Tibial artery (tissue), 4 donors: Measurements from ENCODE around the gene STK31.

Experiments
- DNase-seq, 2 donors: peaks; one replicate each; pipeline ENCODE4 v3.0.0-alpha.2; 2019
- H3K27ac ChIP-seq, 2 donors: fragments of 200-600 bp; sonication (generic) in 1 of 2; 1 replicate in 1 of 2; 2 replicates in 1 of 2; pipeline ENCODE4 v1.5.1; 2018 to 2019; ENCODE audit warnings: mild to moderate bottlenecking in 1 of 2
- H3K27me3 ChIP-seq, 2 donors: fragments of 200-600 bp; sonication (generic) in 1 of 2; one replicate each; pipeline versions ENCODE4 v1.5.1 to v1.6.0; 2016 to 2019
- H3K36me3 ChIP-seq, 3 donors: fragments of 200-600 bp; sonication (generic) in 2 of 3; one replicate each; pipeline ENCODE4 v1.5.1; 2016 to 2019; ENCODE audit warnings: mild to moderate bottlenecking in 2 of 3
- H3K4me1 ChIP-seq, 4 donors: fragments of 200-600 bp; sonication (generic) in 2 of 4; 1 replicate in 3 of 4; 2 replicates in 1 of 4; pipeline ENCODE4 v1.5.1; 2016 to 2019
- H3K4me3 ChIP-seq, 2 donors: fragments of 200-600 bp; sonication (generic) in 1 of 2; 1 replicate in 1 of 2; 2 replicates in 1 of 2; pipeline ENCODE4 v1.5.1; 2018 to 2019; ENCODE audit warnings: mild to moderate bottlenecking in 2 of 2
- H3K9me3 ChIP-seq, 3 donors: fragments of 200-600 bp; sonication (generic) in 1 of 3; one replicate each; pipeline ENCODE4 v1.5.1; 2016 to 2019
- intact Hi-C: fragments of 100-400 bp; cut with DNase I; formaldehyde crosslinking; loops from one replicate; pipeline ENCODE4 v1.15.0; 2023; ENCODE audit warnings: low total_unique reads
- TF ChIP-seq, protein P1 (sequence below), 2 experiments: fragments of 200-600 bp in 1 of 2; fragments of 450-650 bp in 1 of 2; IDR thresholded peaks; one replicate each; pipeline ENCODE4 v1.5.1; 2017 to 2019; ENCODE audit warnings: antibody characterized with exemption in 2 of 2, mild to moderate bottlenecking in 1 of 2, moderate library complexity in 1 of 2

The STK31 gene, protein sequence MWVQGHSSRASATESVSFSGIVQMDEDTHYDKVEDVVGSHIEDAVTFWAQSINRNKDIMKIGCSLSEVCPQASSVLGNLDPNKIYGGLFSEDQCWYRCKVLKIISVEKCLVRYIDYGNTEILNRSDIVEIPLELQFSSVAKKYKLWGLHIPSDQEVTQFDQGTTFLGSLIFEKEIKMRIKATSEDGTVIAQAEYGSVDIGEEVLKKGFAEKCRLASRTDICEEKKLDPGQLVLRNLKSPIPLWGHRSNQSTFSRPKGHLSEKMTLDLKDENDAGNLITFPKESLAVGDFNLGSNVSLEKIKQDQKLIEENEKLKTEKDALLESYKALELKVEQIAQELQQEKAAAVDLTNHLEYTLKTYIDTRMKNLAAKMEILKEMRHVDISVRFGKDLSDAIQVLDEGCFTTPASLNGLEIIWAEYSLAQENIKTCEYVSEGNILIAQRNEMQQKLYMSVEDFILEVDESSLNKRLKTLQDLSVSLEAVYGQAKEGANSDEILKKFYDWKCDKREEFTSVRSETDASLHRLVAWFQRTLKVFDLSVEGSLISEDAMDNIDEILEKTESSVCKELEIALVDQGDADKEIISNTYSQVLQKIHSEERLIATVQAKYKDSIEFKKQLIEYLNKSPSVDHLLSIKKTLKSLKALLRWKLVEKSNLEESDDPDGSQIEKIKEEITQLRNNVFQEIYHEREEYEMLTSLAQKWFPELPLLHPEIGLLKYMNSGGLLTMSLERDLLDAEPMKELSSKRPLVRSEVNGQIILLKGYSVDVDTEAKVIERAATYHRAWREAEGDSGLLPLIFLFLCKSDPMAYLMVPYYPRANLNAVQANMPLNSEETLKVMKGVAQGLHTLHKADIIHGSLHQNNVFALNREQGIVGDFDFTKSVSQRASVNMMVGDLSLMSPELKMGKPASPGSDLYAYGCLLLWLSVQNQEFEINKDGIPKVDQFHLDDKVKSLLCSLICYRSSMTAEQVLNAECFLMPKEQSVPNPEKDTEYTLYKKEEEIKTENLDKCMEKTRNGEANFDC

DNA sequence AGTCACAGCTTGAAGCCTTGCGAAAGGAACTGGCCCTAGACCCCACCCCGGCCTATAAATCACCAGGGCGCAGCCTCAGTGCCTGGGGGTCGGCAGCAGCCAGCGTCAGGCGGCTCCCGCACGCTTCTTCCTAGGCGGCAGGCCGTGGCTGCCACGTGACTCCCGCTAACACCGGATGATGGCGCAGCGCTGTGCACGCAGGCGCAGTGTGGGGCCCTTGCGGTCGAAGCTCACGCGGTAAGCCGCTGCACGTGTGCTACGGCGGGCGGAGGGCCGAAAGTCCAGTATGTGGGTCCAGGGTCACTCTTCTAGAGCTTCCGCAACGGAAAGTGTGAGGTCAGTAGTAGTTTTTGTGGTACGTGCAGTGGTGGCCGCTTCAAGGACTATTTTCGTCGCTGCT lies at the start of gene STK31:
Gene STK31 (plus strand): TSS at position 220 of the 400 bp plus-strand sequence. CDS start 67 bp downstream, at position 287.
- Histone ChIP-seq H3K4me3 (no peak within 1 kb of the TSS), H3K4me1 (no peaks in the 10 kb centered on the region), H3K36me3 (peaks cover 7 to 11% (median 11%) of the 10 kb centered on the region in 3 donors), H3K27me3 (no peaks in the 10 kb centered on the region), H3K9me3 (peaks cover 0 to 11% (median 0%) of the 10 kb centered on the region in 3 donors), H3K27ac (no peak within 1 kb of the TSS)
- intact Hi-C loops = loop anchor here (5.0 kb wide), 1 partner anchor 138 kb away; no protein-coding TSS in a partner anchor
- TF ChIP-seq, protein P1, sequence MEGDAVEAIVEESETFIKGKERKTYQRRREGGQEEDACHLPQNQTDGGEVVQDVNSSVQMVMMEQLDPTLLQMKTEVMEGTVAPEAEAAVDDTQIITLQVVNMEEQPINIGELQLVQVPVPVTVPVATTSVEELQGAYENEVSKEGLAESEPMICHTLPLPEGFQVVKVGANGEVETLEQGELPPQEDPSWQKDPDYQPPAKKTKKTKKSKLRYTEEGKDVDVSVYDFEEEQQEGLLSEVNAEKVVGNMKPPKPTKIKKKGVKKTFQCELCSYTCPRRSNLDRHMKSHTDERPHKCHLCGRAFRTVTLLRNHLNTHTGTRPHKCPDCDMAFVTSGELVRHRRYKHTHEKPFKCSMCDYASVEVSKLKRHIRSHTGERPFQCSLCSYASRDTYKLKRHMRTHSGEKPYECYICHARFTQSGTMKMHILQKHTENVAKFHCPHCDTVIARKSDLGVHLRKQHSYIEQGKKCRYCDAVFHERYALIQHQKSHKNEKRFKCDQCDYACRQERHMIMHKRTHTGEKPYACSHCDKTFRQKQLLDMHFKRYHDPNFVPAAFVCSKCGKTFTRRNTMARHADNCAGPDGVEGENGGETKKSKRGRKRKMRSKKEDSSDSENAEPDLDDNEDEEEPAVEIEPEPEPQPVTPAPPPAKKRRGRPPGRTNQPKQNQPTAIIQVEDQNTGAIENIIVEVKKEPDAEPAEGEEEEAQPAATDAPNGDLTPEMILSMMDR (IDR thresholded peaks at IDR 0.05) = no peak
- DNase-seq = no peak

DNA sequence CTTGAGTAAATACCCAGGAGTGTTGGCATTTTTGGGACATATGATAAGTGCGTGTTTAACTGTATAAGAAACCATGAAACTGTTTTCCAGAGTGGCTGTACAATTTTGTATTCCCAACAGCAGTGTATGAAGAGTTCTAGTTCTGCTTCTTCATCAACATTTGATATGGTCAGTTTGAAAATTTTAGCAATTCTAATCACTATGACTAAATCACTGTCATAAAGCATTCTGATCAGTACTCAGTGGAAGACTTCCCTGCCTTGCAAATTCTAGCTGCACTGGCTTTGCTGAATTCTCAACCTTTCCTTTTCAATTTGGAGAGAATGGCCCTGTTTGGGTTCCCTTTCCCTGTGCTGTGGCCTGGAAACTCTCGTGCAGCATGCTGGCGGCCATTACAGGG lies 48.6 kb upstream of the STK31 start:
- H3K27me3 ChIP-seq = no peaks in the 10 kb centered on the region
- peaks cover 0 to 6% (median 4%) of the 10 kb centered on the region in 3 donors for H3K9me3 ChIP-seq
- H3K27ac ChIP-seq = no peak overlapping the region
- intact Hi-C loops = no loop called here
- H3K4me1 ChIP-seq = no peaks in the 10 kb centered on the region
- no peak overlapping the region for H3K4me3 ChIP-seq
- DNase-seq = no peak
- no peaks in the 10 kb centered on the region for H3K36me3 ChIP-seq
- TF ChIP-seq, protein P1 (IDR thresholded peaks at IDR 0.05) = no peak

DNA sequence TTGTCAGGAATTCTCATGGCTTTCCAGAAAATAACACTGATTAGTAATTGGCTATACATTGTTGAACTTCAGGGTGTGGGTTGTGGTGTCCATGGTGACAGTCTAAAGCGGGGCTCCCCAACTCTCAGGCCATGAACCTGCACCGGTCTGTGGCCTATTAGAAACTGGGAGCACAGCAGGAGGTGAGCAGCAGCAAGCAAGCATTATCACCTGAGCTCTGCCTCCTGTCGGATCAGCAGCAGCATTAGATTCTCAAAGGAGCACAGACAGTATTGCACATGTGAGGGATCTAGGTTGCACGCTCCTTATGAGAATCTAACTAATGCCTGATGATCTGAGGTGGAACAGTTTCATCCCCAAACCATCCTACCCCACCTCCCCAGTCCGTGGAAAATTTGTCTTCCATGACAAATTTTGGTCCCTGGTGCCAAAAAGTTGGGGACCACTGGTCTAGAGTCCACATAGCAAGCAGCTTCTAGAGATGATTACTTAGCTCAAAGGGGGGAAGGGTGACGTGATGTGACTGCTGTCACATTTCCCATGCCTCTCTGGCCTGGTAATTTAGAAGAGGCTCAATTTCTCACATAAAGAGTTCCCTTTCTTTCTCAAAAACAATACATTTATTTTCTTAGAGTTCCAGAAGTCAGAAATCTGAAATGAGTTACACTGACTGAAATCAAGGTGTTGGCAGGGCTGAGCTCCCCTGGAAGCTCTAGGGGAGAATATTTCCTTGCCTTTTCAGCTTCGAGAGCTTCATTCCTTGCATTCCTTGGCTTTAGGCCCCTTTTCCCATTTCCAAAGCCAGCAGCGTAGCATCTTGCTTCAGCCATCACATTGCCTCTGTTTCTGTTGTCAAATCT lies 47.7 kb upstream of the STK31 start:
- Histone ChIP-seq H3K9me3 (peaks cover 0 to 6% (median 4%) of the 10 kb centered on the region in 3 donors), H3K27ac (no peak overlapping the region), H3K27me3 (no peaks in the 10 kb centered on the region), H3K4me3 (no peak overlapping the region), H3K36me3 (no peaks in the 10 kb centered on the region), H3K4me1 (no peaks in the 10 kb centered on the region)
- intact Hi-C loops = no loop called here
- no peak for DNase-seq
- TF ChIP-seq, protein P1 (IDR thresholded peaks at IDR 0.05) = no peak

DNA sequence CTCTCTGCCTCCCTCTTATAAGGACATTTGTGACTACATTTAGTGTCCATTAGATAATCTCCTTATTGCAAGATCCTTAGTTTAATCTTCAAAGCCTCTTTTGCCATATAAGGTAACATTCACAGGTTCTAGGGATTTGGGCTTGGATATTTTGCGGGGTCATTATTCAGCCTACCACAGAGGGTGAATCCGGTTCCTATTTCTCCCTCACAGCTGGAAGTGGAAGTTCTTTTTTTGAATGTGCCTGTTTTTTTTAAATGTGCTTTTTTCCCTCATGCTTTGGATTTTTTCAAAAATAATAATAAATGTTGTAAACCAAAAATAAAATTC lies 47.1 kb upstream of the STK31 start:
- no peak overlapping the region for H3K4me3 ChIP-seq
- no peaks in the 10 kb centered on the region for H3K4me1 ChIP-seq
- intact Hi-C loops = no loop called here
- no peak overlapping the region for H3K27ac ChIP-seq
- no peak for DNase-seq
- no peaks in the 10 kb centered on the region for H3K27me3 ChIP-seq
- TF ChIP-seq, protein P1 (IDR thresholded peaks at IDR 0.05) = no peak
- H3K9me3 ChIP-seq = peaks cover 0 to 6% (median 4%) of the 10 kb centered on the region in 3 donors
- no peaks in the 10 kb centered on the region for H3K36me3 ChIP-seq

DNA sequence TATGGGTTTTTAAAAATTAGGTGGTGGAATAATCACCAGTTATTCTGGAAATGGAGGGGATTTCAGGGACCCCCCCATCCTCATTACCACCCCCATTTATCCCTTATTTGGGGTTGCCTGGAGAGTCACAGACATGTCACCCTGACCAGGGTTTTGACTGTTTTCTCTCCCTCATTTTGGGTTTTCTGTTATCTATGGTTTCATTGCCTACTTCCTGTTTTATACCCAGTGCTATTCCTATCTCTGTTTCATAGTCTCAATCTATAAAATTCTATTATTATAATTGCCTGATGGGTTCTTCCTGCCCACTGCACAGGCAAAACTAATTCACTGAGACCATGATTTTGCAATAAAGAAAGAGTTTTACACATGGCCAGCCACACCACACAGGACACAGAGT lies 45.9 kb upstream of the STK31 start:
- H3K4me1 ChIP-seq = no peaks in the 10 kb centered on the region
- H3K4me3 ChIP-seq = no peak overlapping the region
- TF ChIP-seq, protein P1 (IDR thresholded peaks at IDR 0.05) = no peak
- no peak for DNase-seq
- intact Hi-C loops = no loop called here
- no peak overlapping the region for H3K27ac ChIP-seq
- H3K27me3 ChIP-seq = no peaks in the 10 kb centered on the region
- peaks cover 0 to under 1% (median 0%) of the 10 kb centered on the region in 3 donors for H3K9me3 ChIP-seq
- no peaks in the 10 kb centered on the region for H3K36me3 ChIP-seq
